ENCODE results near the gene ABCC3.

ABCC3 gene

GRCh38 chr17:50645748-50646682, 11.3 kb downstream of the ABCC3 start:
- DNase-seq = no peak

GRCh38 chr17:50647187-50647586, 12.5 kb downstream of the ABCC3 start:
- DNase-seq = no peak

GRCh38 chr17:50649042-50649908, 14.6 kb downstream of the ABCC3 start:
- no peak for DNase-seq

- DNase-seq = no peak
These were observed 17.0 kb downstream of the ABCC3 start for GRCh38 chr17:50651661-50652060.

- no peak for DNase-seq
These were observed 19.1 kb downstream of the ABCC3 start for GRCh38 chr17:50653738-50654137.

GRCh38 chr17:50656509-50656908, 21.8 kb downstream of the ABCC3 start:
- no peak for DNase-seq

- DNase-seq = no peak
These were observed 22.4 kb downstream of the ABCC3 start for GRCh38 chr17:50657054-50657453.

GRCh38 chr17:50657627-50658026, 22.9 kb downstream of the ABCC3 start:
- no peak for DNase-seq

- DNase-seq = no peak
These were observed 23.9 kb downstream of the ABCC3 start for GRCh38 chr17:50658616-50659015.

- DNase-seq = no peak
These were observed 24.5 kb downstream of the ABCC3 start for GRCh38 chr17:50659179-50659578.

- DNase-seq = peak; percentile 52
These were observed 25.6 kb downstream of the ABCC3 start for GRCh38 chr17:50660042-50660886.

GRCh38 chr17:50660887-50661345, 26.2 kb downstream of the ABCC3 start:
- DNase-seq = no peak

- peak; percentile 20 for DNase-seq
These were observed 26.7 kb downstream of the ABCC3 start for GRCh38 chr17:50661348-50661747.

GRCh38 chr17:50661795-50662391, 27.2 kb downstream of the ABCC3 start:
- DNase-seq = peak; percentile 85

GRCh38 chr17:50662632-50663225, 28.0 kb downstream of the ABCC3 start:
- DNase-seq = no peak

- DNase-seq = no peak
These were observed 29.2 kb downstream of the ABCC3 start for GRCh38 chr17:50663812-50664374.

- DNase-seq = peak; percentile 62
These were observed 30.2 kb downstream of the ABCC3 start for GRCh38 chr17:50664788-50665458.

- no peak for DNase-seq
These were observed 31.2 kb downstream of the ABCC3 start for GRCh38 chr17:50665838-50666237.

- no peak for DNase-seq
These were observed 31.6 kb downstream of the ABCC3 start for GRCh38 chr17:50666316-50666715.

GRCh38 chr17:50667259-50668024, 32.8 kb downstream of the ABCC3 start:
- DNase-seq = no peak
